Suprapubic skin (tissue), 3 donors: ENCODE data around the gene PDE8A.

ENCODE experiments used
- CTCF ChIP-seq, 2 donors: fragments of 200-600 bp in 1 of 2; fragments of 450-650 bp in 1 of 2; sonication (generic) in 1 of 2; IDR thresholded peaks; one replicate each; pipeline ENCODE4 v1.5.1; 2016 to 2019; ENCODE audit warnings: antibody characterized with exemption in 2 of 2, mild to moderate bottlenecking in 1 of 2, moderate library complexity in 1 of 2
- POLR2A ChIP-seq, 2 donors: fragments of 450-650 bp; IDR thresholded peaks; one replicate each; pipeline ENCODE4 v1.6.1; 2017; ENCODE audit warnings: antibody characterized with exemption in 2 of 2, mild to moderate bottlenecking in 2 of 2, moderate library complexity in 2 of 2

- TF ChIP-seq POLR2A (IDR thresholded peaks at IDR 0.05): no peak
- TF ChIP-seq CTCF (IDR thresholded peaks at IDR 0.05): no peak
Measured at GRCh38 chr15:85063088-85063487, 81.4 kb downstream of the PDE8A start.
